Stimulated activated effector memory CD8-positive, alpha-beta T cell treated with anti-CD3 and anti-CD28 coated beads, Interleukin-12 subunit alpha, Interleukin-12 subunit beta, amount 100 ng/mL, for 72 hours (primary cell): ENCODE data around the gene ICAM5.

Source experiments
- ATAC-seq: fragments of 150-1000 bp; cut with Tn5 transposase; 2 replicates; pipeline ENCODE4 v1.10.0; 2021
- DNase-seq, 2 donors: peaks; one replicate each; pipeline ENCODE4 v3.0.0; 2021 to 2022; ENCODE audit warnings: low spot score in 2 of 2
- H3K27ac Mint-ChIP-seq: one replicate; pipeline ENCODE4 v1.8.0; 2022; ENCODE audit warnings: mild to moderate bottlenecking, mixed read lengths
- H3K36me3 Mint-ChIP-seq: one replicate; pipeline ENCODE4 v1.8.0; 2022; ENCODE audit warnings: mild to moderate bottlenecking, mixed read lengths
- H3K4me1 Mint-ChIP-seq: one replicate; pipeline ENCODE4 v1.8.0; 2022; ENCODE audit warnings: mixed read lengths
- H3K4me3 Mint-ChIP-seq: one replicate; pipeline ENCODE4 v1.8.0; 2022; ENCODE audit warnings: mild to moderate bottlenecking, mixed read lengths
- H3K9me3 Mint-ChIP-seq: one replicate; pipeline ENCODE4 v1.8.0; 2022; ENCODE audit warnings: mixed read lengths

Gene ICAM5

GRCh38 chr19:10318807-10319682, 29.3 kb downstream of the ICAM5 start:
- ATAC-seq (no peak), DNase-seq (no peak)
- Mint-ChIP-seq H3K4me1 (peaks cover 22% of the 10 kb centered on the region), H3K27ac (no peak overlapping the region), H3K36me3 (peaks cover 86% of the 10 kb centered on the region), H3K4me3 (no peak overlapping the region), H3K9me3 (no peaks in the 10 kb centered on the region)

DNA sequence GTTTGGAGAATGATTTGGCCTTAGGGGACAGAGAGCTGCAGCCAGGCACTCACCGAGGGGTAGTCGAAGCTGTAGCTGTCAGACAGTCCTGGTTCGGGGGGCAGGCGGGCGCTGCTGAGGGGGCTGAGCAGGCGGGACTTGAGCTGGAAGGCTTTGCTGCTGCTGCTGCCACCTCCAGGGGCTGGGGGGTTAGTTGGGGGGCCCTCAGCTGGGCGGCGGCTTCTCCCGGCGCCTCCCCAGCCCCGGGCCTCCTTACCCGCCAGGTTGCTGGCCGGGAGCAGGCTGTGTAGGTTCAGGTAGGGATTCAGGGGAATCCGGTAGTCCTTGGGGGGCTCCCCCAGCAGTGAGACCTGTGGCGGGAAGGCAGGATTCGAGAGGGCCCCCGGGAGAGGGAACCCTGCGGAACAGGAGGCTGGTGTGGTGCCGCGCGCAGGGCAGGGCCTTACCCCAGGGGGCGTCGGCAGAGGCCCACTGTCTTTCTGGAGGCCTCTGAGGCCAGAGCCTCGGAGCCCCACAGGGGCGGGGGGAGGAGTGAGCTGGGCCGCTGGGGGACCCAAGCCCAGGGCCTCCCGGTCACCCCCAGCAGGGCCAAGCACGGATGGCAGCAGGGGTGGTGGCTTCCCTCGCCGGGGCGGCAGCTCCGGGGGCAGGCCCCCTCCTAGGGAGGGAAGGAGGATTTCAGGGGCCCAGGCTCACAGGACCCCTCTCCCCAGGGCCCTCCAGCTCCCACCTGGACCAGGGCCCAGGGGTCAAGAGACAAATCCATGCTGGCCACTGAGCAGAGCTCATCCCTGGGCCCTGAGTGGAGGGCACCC, 31.1 kb downstream of the ICAM5 start:
- Mint-ChIP-seq H3K4me3 (no peak overlapping the region), H3K27ac (no peak overlapping the region), H3K4me1 (peaks cover 8% of the 10 kb centered on the region), H3K36me3 (peaks cover 92% of the 10 kb centered on the region), H3K9me3 (no peaks in the 10 kb centered on the region)
- ATAC-seq: no peak
- no peak for DNase-seq

DNA sequence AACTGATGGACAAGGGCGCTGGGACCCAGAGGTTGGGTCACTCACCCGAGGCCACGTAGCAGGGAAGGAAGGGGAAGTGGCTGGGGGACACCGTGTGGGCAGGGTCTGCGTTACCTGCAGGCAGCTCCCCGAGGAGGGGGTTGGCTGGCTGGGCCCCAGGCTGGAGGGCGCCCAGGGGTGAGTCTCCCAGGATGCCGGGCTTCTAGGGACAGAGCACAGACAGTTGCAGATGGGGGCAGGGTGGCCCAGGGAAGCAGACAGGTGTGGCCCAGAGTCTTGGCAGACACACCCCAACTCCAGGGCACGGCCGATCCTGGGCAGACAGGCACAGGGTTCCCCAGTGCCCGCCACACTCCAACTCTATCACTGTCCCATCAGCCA, 31.7 kb downstream of the ICAM5 start:
- Mint-ChIP-seq H3K36me3 (peaks cover 92% of the 10 kb centered on the region), H3K9me3 (no peaks in the 10 kb centered on the region), H3K27ac (peak overlapping the region; percentile 2), H3K4me3 (no peak overlapping the region), H3K4me1 (peaks cover 2% of the 10 kb centered on the region)
- ATAC-seq (no peak), DNase-seq (no peak)

DNA sequence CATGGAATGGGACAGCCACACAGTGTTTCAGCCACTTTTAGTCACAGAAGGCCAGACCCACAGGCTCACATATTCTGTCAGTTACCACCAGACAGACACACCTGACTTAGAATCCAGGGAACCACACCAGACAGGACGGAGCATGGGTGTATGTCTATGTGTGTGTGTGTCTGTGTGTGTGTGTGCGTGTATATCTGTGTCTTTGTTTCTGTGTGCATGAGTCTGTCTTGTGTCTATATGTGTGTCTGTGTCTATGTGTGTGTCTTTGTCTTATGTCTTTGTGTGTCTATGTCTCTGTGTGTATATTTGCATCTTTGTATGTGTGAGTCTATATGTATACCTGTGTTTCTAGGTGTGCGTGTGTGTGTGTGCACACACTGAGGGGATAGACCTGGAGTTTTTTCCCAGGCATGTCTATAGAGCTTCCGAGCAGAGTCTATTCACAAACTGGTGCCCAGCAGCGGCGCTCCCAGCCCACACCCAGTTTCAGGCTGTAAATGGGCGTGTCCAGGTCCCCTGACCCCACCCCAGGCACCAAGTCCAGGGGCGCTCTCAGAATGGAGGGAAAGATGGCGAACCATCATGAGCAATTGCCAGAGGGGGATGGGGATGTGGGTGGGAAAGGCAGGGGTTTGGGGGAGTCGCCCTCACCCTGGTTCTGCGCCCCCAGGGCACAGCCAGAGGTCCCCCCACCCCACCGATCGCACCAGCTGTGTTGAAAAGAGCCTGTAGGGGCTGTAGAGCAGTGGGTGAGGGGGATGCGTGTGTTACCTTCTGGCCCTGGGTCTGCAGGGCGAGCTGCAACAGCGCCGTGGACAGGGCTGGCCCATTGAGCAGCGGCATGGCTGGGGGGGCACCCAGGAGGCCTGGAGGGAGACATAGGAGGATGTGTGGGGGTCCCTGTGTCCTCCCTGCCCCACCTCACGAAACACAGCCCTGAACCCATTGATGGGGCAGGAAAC, 32.4 kb downstream of the ICAM5 start:
- DNase-seq (no peak), ATAC-seq (no peak)
- no peaks in the 10 kb centered on the region for H3K9me3 Mint-ChIP-seq
- no peak overlapping the region for H3K4me3 Mint-ChIP-seq
- H3K36me3 Mint-ChIP-seq: peaks cover 92% of the 10 kb centered on the region
- H3K27ac Mint-ChIP-seq: peak overlapping the region; percentile 2
- no peaks in the 10 kb centered on the region for H3K4me1 Mint-ChIP-seq

DNA sequence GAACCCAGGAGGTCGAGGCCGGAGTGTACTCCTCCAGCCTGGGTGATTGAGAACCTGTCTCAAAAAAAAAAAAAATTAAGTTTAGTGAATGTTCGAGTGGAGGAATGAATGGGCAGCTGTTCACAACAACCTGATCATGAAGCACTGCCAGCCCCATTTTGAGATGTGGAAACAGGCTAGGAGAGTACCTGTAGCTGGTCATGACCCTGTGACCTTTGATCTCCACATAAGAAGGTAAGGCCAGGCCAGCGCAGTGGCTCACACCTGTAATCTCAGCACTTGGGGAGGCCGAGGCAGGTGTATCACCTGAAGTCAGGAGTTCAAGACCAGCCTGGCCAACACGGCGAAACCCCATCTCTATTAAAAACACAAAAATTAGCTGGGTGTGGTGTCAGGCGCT, 36.0 kb downstream of the ICAM5 start:
- peaks cover 8% of the 10 kb centered on the region for H3K4me1 Mint-ChIP-seq
- H3K9me3 Mint-ChIP-seq: no peaks in the 10 kb centered on the region

DNA sequence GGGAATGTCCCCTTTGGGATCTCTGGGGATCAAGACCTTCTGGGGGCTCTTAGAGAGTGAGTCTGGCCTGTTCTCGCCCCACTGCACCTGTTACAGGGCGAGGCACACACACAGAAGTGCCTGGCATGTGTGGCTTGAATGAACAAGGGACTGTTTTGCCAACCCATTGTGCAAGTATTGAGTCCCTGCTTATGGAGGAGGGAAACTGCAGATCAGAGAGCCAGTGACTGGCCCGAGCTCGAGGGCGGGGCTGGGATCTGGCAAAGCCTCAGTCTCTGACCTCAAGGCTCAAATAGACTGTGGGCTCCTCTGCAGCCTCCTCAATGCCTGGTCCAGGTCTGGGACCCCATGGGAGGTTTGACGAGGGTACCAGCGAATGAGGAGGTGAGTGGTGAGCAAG, 38.0 kb downstream of the ICAM5 start:
- no peaks in the 10 kb centered on the region for H3K9me3 Mint-ChIP-seq
- peaks cover 16% of the 10 kb centered on the region for H3K4me1 Mint-ChIP-seq
- no peak for DNase-seq
- no peak overlapping the region for H3K27ac Mint-ChIP-seq
- H3K36me3 Mint-ChIP-seq: peaks cover 100% of the 10 kb centered on the region
- ATAC-seq: no peak
- H3K4me3 Mint-ChIP-seq: no peak overlapping the region

More for the DNA sequence above, 36.0 kb downstream of the ICAM5 start:
- no peak for DNase-seq
- Mint-ChIP-seq H3K36me3 (peaks cover 96% of the 10 kb centered on the region), H3K4me3 (no peak overlapping the region), H3K27ac (no peak overlapping the region)
- ATAC-seq: no peak

- H3K27ac Mint-ChIP-seq: no peak overlapping the region
- H3K4me3 Mint-ChIP-seq: no peak overlapping the region
- no peak for DNase-seq
- peaks cover 22% of the 10 kb centered on the region for H3K4me1 Mint-ChIP-seq
- no peak for ATAC-seq
- no peaks in the 10 kb centered on the region for H3K9me3 Mint-ChIP-seq
- H3K36me3 Mint-ChIP-seq: peaks cover 100% of the 10 kb centered on the region
Measured at GRCh38 chr19:10328558-10329429, 39.0 kb downstream of the ICAM5 start.

- Mint-ChIP-seq H3K27ac (no peak overlapping the region), H3K9me3 (no peaks in the 10 kb centered on the region), H3K36me3 (peaks cover 99% of the 10 kb centered on the region), H3K4me1 (peaks cover 30% of the 10 kb centered on the region), H3K4me3 (no peak overlapping the region)
- ATAC-seq: no peak
- no peak for DNase-seq
Measured at GRCh38 chr19:10329555-10329954, 39.8 kb downstream of the ICAM5 start.

- Mint-ChIP-seq H3K4me3 (peak overlapping the region; percentile 93), H3K9me3 (no peaks in the 10 kb centered on the region), H3K4me1 (peaks cover 35% of the 10 kb centered on the region), H3K27ac (peak overlapping the region; percentile 97), H3K36me3 (peaks cover 97% of the 10 kb centered on the region)
- DNase-seq (no peak), ATAC-seq (peak; percentile 1)
Measured at GRCh38 chr19:10332158-10332964, 42.6 kb downstream of the ICAM5 start.

GRCh38 chr19:10332965-10333757, 43.4 kb downstream of the ICAM5 start, which contains the start of gene RAVER1:
TSS of gene RAVER1 (minus strand) at chr19:10333529. CDS start at chr19:10333507, 22 bp downstream.
- Mint-ChIP-seq H3K9me3 (no peaks in the 10 kb centered on the region), H3K4me1 (peaks cover 36% of the 10 kb centered on the region), H3K4me3 (peak within 1 kb of the TSS; percentile 93), H3K27ac (peak within 1 kb of the TSS; percentile 97), H3K36me3 (peaks cover 90% of the 10 kb centered on the region)
- ATAC-seq (peak; percentile 95), DNase-seq (peak; percentile 89 to 97)

GRCh38 chr19:10333758-10334587, 44.2 kb downstream of the ICAM5 start:
- H3K27ac Mint-ChIP-seq: peak overlapping the region; percentile 97
- peaks cover 81% of the 10 kb centered on the region for H3K36me3 Mint-ChIP-seq
- no peaks in the 10 kb centered on the region for H3K9me3 Mint-ChIP-seq
- peaks cover 44% of the 10 kb centered on the region for H3K4me1 Mint-ChIP-seq
- ATAC-seq: peak; percentile 4
- H3K4me3 Mint-ChIP-seq: peak overlapping the region; percentile 93
- no peak for DNase-seq
